GM18511 (cell line): ENCODE results near the gene TXNIP.

ENCODE experiments used
- ATAC-seq: cut with Tn5 transposase; IDR thresholded peaks from one replicate; pipeline ENCODE4 v1.9.1; 2021; ENCODE audit warnings: mild to moderate bottlenecking, moderate library complexity; ENCODE audit not compliant: unreplicated experiment

TXNIP gene

GRCh38 chr1:145946477-145946986 lies 49.8 kb downstream of the TXNIP start:
- no peak for ATAC-seq

GRCh38 chr1:145944532-145944931 lies 51.8 kb downstream of the TXNIP start:
- no peak for ATAC-seq

GRCh38 chr1:145942871-145943270 lies 53.5 kb downstream of the TXNIP start:
- no peak for ATAC-seq
